GM12878 (cell line): ENCODE data around the gene SERPINA4. TPM values are rescaled to one million over a fixed set of nuclear protein-coding genes. Genes with fewer than 3 reads are reported as not detected.

Experiments used
- BCLAF1 ChIP-seq: fragments of 450-650 bp; IDR thresholded peaks from 2 replicates; pipeline ENCODE4 v1.6.1; 2017; ENCODE audit warnings: antibody characterized with exemption, mild to moderate bottlenecking, moderate library complexity
- IRF5 ChIP-seq: fragments of 450-650 bp; IDR thresholded peaks from 2 replicates; pipeline ENCODE4 v1.6.1; 2017; ENCODE audit warnings: borderline replicate concordance
- NR2C2 ChIP-seq: IDR thresholded peaks from 2 replicates; pipeline ENCODE4 v1.6.1; 2011; ENCODE audit warnings: borderline replicate concordance, low read depth; ENCODE audit not compliant: control insufficient read depth, insufficient read length
- STAT1 ChIP-seq: fragments of 450-650 bp; conservative IDR thresholded peaks from 2 replicates; pipeline ENCODE4 v1.6.1; 2014; ENCODE audit warnings: antibody characterized with exemption, mild to moderate bottlenecking
- ZBTB11 ChIP-seq: fragments of 450-650 bp; formaldehyde crosslinking; IDR thresholded peaks from 2 replicates; pipeline ENCODE4 v1.5.0; 2022; ENCODE audit warnings: mild to moderate bottlenecking, missing genetic modification characterization
- polyA plus RNA-seq, 11 experiments: library from polyadenylated mRNA; depleted of rRNA in 4 of 11; unstranded in 6 of 11; stranded (reverse) in 5 of 11; fragments of >200 nt; fragmentation: Nextera tagmentation in 4 of 11; fragmentation: Illumina TruSeq in 1 of 11; extraction: Ambion mirVana in 4 of 11; extraction: Trizol in 1 of 11; gene quantifications; 1 replicate in 1 of 11; 2 replicates in 10 of 11; pipeline versions ENCODE4 v1.2.1 to v1.2.3, GENCODE V29; 2011 to 2016; ENCODE audit warnings: inconsistent platforms in 2 of 11, missing spikeins in 2 of 11, low read depth in 1 of 11
- total RNA-seq, 4 experiments: library from RNA; depleted of rRNA in 3 of 4; stranded (reverse); fragments of >200 nt in 3 of 4; fragmentation: Illumina TruSeq in 1 of 4; extraction: Trizol in 1 of 4; gene quantifications; 2 replicates each; pipeline versions ENCODE4 v1.2.1 to v1.2.3, GENCODE V29; 2013 to 2021

Gene SERPINA4
- total and polyA plus RNA-seq, 10 of the 15 experiments (the other 5 are each of a cell fraction or from before 2014, with no cell fraction given): 0.13 TPM; not detected in 9

GRCh38 chr14:94521375-94522114, 39.7 kb upstream of the SERPINA4 start (continued):
- no peak for TF ChIP-seq BCLAF1
- no peak for TF ChIP-seq STAT1
- TF ChIP-seq NR2C2: no peak
- TF ChIP-seq IRF5: no peak
- no peak for TF ChIP-seq ZBTB11 (CRISPR knock-in tag)
